ENCODE measurements around the gene KCNJ15.

Gene KCNJ15

DNA sequence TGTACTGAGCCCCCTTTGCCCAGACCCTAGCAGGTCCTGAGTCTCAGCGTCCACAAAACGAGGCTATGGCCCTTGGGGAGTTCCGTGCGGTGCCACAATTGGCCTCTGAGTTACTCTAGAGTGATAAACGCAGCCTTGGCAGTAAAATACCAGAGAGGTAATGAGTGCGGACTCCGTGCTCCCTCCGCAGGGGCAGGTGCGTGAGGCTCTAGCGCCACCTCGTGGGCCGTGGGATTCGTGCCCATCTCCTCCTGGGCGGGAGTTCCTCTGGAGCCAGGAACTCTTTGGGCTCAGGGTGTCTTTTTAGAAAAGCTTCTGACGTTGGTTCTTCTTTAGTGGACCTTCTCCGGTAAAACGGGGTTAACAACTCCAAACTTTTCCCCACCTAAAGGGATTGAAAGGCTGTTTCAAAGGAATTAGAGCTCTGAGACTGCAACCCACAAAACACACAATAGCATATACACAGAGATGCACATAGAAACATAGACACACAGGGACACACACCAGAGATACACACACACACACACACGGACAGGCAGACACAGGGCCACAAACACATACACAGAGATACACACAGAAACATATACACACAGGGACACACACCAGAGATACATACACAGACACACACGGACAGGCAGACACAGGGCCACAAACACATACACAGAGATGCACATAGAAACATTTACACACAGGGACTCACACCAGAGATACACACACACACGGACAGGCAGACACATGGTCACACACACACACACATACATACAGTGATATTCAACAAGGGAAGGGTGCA is 99.4 kb downstream of the KCNJ15 start:
- H3K9ac ChIP-seq = no peak overlapping the region
- no peaks in the 10 kb centered on the region for H3K4me1 ChIP-seq (ENCODE audit: low read depth, poor library complexity, severe bottlenecking)
- H2AFZ ChIP-seq (ENCODE audit: low read depth) = peak overlapping the region; percentile 38; the same call in 1 of the 2 replicates
- H3K79me2 ChIP-seq (ENCODE audit: insufficient read depth, low read depth) = no peaks in the 10 kb centered on the region
- no peak overlapping the region for H3K4me3 ChIP-seq (IDR thresholded peaks at IDR 0.05; ENCODE audit: insufficient read depth, low read depth, low read length)
- H3K27ac ChIP-seq = no peak overlapping the region
- H3K4me2 ChIP-seq = no peak overlapping the region
- H3K27me3 ChIP-seq (ENCODE audit: insufficient read depth, low read depth) = no peaks in the 10 kb centered on the region
- H3K36me3 ChIP-seq (ENCODE audit: insufficient read depth) = no peaks in the 10 kb centered on the region
- H4K20me1 ChIP-seq (ENCODE audit: insufficient read depth) = no peaks in the 10 kb centered on the region
- TF ChIP-seq, protein P1, sequence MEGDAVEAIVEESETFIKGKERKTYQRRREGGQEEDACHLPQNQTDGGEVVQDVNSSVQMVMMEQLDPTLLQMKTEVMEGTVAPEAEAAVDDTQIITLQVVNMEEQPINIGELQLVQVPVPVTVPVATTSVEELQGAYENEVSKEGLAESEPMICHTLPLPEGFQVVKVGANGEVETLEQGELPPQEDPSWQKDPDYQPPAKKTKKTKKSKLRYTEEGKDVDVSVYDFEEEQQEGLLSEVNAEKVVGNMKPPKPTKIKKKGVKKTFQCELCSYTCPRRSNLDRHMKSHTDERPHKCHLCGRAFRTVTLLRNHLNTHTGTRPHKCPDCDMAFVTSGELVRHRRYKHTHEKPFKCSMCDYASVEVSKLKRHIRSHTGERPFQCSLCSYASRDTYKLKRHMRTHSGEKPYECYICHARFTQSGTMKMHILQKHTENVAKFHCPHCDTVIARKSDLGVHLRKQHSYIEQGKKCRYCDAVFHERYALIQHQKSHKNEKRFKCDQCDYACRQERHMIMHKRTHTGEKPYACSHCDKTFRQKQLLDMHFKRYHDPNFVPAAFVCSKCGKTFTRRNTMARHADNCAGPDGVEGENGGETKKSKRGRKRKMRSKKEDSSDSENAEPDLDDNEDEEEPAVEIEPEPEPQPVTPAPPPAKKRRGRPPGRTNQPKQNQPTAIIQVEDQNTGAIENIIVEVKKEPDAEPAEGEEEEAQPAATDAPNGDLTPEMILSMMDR (conservative IDR thresholded peaks at IDR 0.05; ENCODE audit: low read depth, low read length) = peak; percentile 97

Measured in KMS-11 (cell line).